ENCODE results near the gene LSM4.
A peak's percentile ranks its signal among the peaks of the same experiment; 100 is the strongest.
"Not testable (repeated sequence)": the region's sequence is repeated elsewhere in the genome, so short reads cannot be mapped to it uniquely, and the experiment has no call there.

LSM4 gene

DNA sequence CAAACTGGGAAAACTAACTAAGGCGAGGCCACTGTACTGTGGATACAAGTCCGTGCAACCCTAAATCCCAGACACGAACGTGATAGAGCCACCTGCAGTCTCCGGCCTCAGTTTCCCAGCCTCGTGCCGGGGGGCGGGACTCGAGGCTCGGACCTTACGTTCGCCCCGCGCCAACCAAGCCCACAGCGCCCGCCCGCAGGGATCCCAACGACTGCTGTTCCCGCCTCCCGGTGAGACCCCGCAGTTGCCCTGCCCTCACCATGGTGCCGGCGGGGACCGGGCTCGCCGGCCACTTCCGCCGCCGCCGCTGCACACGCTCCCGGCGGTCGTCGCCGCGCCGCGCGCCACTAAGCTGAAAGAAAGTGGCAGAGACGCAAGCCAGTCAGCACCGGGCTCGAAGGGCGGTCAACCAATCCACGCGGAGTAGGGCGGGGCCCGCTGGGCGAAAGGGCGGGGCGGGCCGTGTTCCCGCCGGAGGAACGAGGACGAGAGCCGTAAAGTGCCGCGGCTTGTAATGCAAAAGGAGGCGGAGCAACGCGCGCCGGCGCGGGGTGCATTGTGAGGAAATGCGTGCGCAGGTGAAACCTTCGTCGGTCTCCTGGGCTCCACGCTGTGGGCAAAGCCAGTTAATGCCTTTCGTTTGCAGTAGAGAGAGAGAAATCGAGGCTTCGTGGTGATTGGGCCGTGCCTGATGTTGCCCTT lies at the start of gene LSM4:
Gene LSM4, minus strand, starts transcription at position 318 of the 702 bp plus-strand sequence. Its CDS starts 56 bp downstream, at position 262.
- peak within 1 kb of the TSS; percentile 80 for H2AFZ ChIP-seq
- peaks cover 14% of the 10 kb centered on the region for H3K4me1 ChIP-seq
- no peaks in the 10 kb centered on the region for H3K27me3 ChIP-seq (ENCODE audit: control insufficient read depth, insufficient read depth, low read length)

GRCh38 chr19:18368504-18369222 lies 45.8 kb upstream of the LSM4 start:
- H3K36me3 ChIP-seq (ENCODE audit: control insufficient read depth, insufficient read depth, low read length), result no peaks in the 10 kb centered on the region
- no peak for TF ChIP-seq CTCF (IDR thresholded peaks at IDR 0.05)
- H3K27ac ChIP-seq, result no peak overlapping the region
- peaks cover 18% of the 10 kb centered on the region for H3K4me1 ChIP-seq
- no peak overlapping the region for H3K4me3 ChIP-seq (ENCODE audit: low read depth, low read length)
- no peaks in the 10 kb centered on the region for H3K9me3 ChIP-seq (ENCODE audit: control insufficient read depth, low read length)
- H3K4me2 ChIP-seq (ENCODE audit: low read length), result no peak overlapping the region
- no peak overlapping the region for H3K9ac ChIP-seq
- H2AFZ ChIP-seq, result no peak overlapping the region
- H3K79me2 ChIP-seq, result peaks cover under 1% of the 10 kb centered on the region
- H3K27me3 ChIP-seq (ENCODE audit: control insufficient read depth, insufficient read depth, low read length), result no peaks in the 10 kb centered on the region

More for the DNA sequence above, at the start of gene LSM4:
- Histone ChIP-seq H3K27ac (peak within 1 kb of the TSS; percentile 94), H3K9ac (peak within 1 kb of the TSS; percentile 83), H3K9me3 (ENCODE audit: control insufficient read depth, low read length) (no peaks in the 10 kb centered on the region), H3K79me2 (peaks cover 13% of the 10 kb centered on the region), H3K36me3 (ENCODE audit: control insufficient read depth, insufficient read depth, low read length) (no peaks in the 10 kb centered on the region), H3K4me2 (ENCODE audit: low read length) (peak within 1 kb of the TSS; percentile 87), H3K4me3 (ENCODE audit: low read depth, low read length) (peak within 1 kb of the TSS; percentile 79)
- no peak for TF ChIP-seq CTCF (IDR thresholded peaks at IDR 0.05)

- peaks cover 15% of the 10 kb centered on the region for H3K4me1 ChIP-seq
- TF ChIP-seq CTCF (IDR thresholded peaks at IDR 0.05), result no peak
- no peaks in the 10 kb centered on the region for H3K36me3 ChIP-seq (ENCODE audit: control insufficient read depth, insufficient read depth, low read length)
- peak overlapping the region; percentile 83 for H3K27ac ChIP-seq
- H3K27me3 ChIP-seq (ENCODE audit: control insufficient read depth, insufficient read depth, low read length), result no peaks in the 10 kb centered on the region
- no peak overlapping the region for H3K4me3 ChIP-seq (ENCODE audit: low read depth, low read length)
- peak overlapping the region; percentile 51 for H3K4me2 ChIP-seq (ENCODE audit: low read length)
- H3K9ac ChIP-seq, result no peak overlapping the region
- H2AFZ ChIP-seq, result no peak overlapping the region
- no peaks in the 10 kb centered on the region for H3K9me3 ChIP-seq (ENCODE audit: control insufficient read depth, low read length)
- H3K79me2 ChIP-seq, result peaks cover 5% of the 10 kb centered on the region
These were observed 43.2 kb upstream of the LSM4 start for GRCh38 chr19:18366021-18366435.

- no peak for TF ChIP-seq CTCF (IDR thresholded peaks at IDR 0.05)
- peaks cover 5% of the 10 kb centered on the region for H3K79me2 ChIP-seq
- H2AFZ ChIP-seq, result peak overlapping the region; percentile 4
- peak overlapping the region; percentile 83 for H3K27ac ChIP-seq
- H3K4me2 ChIP-seq (ENCODE audit: low read length), result peak overlapping the region; percentile 52
- no peaks in the 10 kb centered on the region for H3K27me3 ChIP-seq (ENCODE audit: control insufficient read depth, insufficient read depth, low read length)
- no peaks in the 10 kb centered on the region for H3K9me3 ChIP-seq (ENCODE audit: control insufficient read depth, low read length)
- peaks cover 15% of the 10 kb centered on the region for H3K4me1 ChIP-seq
- H3K9ac ChIP-seq, result no peak overlapping the region
- no peaks in the 10 kb centered on the region for H3K36me3 ChIP-seq (ENCODE audit: control insufficient read depth, insufficient read depth, low read length)
- H3K4me3 ChIP-seq (ENCODE audit: low read depth, low read length), result peak overlapping the region; percentile 35
These were observed 42.1 kb upstream of the LSM4 start for GRCh38 chr19:18364826-18365528.

DNA sequence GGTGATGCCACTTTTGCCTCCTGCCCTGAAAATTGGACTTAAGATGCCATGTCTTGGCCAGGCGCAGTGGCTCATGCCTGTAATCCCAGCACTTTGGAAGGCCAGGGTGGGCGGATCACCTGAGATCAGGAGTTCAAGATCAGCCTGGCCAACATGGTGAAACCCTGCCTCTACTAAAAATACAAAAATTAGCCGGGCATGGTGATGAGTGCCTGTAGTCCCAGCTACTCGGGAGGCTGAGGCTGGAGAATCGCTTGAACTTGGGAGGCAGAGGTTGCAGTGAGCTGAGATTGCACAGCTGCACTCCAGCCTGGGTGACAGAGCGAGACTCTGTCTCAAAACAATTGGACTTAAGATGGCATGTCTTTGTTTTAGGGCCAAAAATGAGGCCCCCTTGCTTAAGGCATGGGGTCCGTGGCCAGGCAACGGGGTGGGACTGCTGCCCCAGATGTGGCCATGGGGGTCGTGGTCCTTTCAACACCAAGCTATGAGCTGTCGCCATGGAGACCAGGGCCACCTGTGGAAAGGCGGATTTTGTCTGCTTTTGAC lies 41.5 kb upstream of the LSM4 start:
- not testable (repeated sequence) for H3K27me3 ChIP-seq (ENCODE audit: control insufficient read depth, insufficient read depth, low read length); H3K9ac ChIP-seq; H3K9me3 ChIP-seq (ENCODE audit: control insufficient read depth, low read length); H3K36me3 ChIP-seq (ENCODE audit: control insufficient read depth, insufficient read depth, low read length); H3K79me2 ChIP-seq
- Histone ChIP-seq H2AFZ (peak overlapping the region; percentile 4), H3K4me1 (peaks cover 15% of the 10 kb centered on the region), H3K4me3 (ENCODE audit: low read depth, low read length) (peak overlapping the region; percentile 35), H3K4me2 (ENCODE audit: low read length) (peak overlapping the region; percentile 52), H3K27ac (peak overlapping the region; percentile 83)
